Keratinocyte (primary cell): Measurements from ENCODE around the gene CTNND2. TPM values are rescaled to one million over a fixed set of nuclear protein-coding genes. Genes with fewer than 3 reads are reported as not detected.

Source experiments
- DNase-seq: peaks from one replicate; pipeline ENCODE4 v3.0.0-alpha.2; 2011; ENCODE audit warnings: low read depth, missing footprints, low spot score
- FAIRE-seq: peaks from 2 replicates; lab custom pipeline; 2011; peaks lifted over from hg19 to GRCh38; lab: Jason Lieb, UNC
- H2AFZ ChIP-seq: 2 replicates; pipeline ENCODE4 v1.6.0; 2012; ENCODE audit warnings: low read length, control low read depth, inconsistent platforms; ENCODE audit not compliant: control insufficient read depth
- H3K27ac ChIP-seq: 2 replicates; pipeline ENCODE4 v1.5.1; 2011; ENCODE audit warnings: low read length; ENCODE audit not compliant: control insufficient read depth, insufficient read depth
- H3K27me3 ChIP-seq: 3 replicates; pipeline ENCODE4 v1.6.0; 2011; ENCODE audit warnings: low read length; ENCODE audit not compliant: control insufficient read depth, insufficient read depth; ENCODE audit errors: extremely low read depth
- H3K36me3 ChIP-seq, 2 experiments: 2 replicates in 1 of 2; 3 replicates in 1 of 2; pipeline ENCODE4 v1.5.1; 2011; ENCODE audit warnings: low read length in 2 of 2, mild to moderate bottlenecking in 1 of 2; ENCODE audit not compliant: control insufficient read depth in 2 of 2, insufficient read depth in 2 of 2; ENCODE audit errors: extremely low read depth in 1 of 2
- H3K4me1 ChIP-seq: 3 replicates; pipeline ENCODE4 v1.5.1; 2011; ENCODE audit warnings: low read length; ENCODE audit not compliant: control insufficient read depth, insufficient read depth; ENCODE audit errors: extremely low read depth
- H3K4me2 ChIP-seq: 3 replicates; pipeline ENCODE4 v1.6.0; 2011; ENCODE audit warnings: low read depth, low read length; ENCODE audit not compliant: control insufficient read depth, insufficient read depth; ENCODE audit errors: extremely low read depth
- H3K4me3 ChIP-seq, 3 experiments: fragments of 200-600 bp in 1 of 3; sonication (generic) in 1 of 3; 2 replicates in 2 of 3; 3 replicates in 1 of 3; pipeline ENCODE4 v1.5.1; 2011 to 2016; ENCODE audit warnings: low read length in 3 of 3, mild to moderate bottlenecking in 3 of 3, control low read depth in 2 of 3, inconsistent platforms in 1 of 3, low read depth in 1 of 3, mixed read lengths in 1 of 3, mixed run types in 1 of 3, moderate library complexity in 1 of 3; ENCODE audit not compliant: control insufficient read depth in 2 of 3, insufficient read depth in 2 of 3; ENCODE audit errors: extremely low read depth in 1 of 3
- H3K79me2 ChIP-seq: 2 replicates; pipeline ENCODE4 v1.6.0; 2012; ENCODE audit warnings: low read length; ENCODE audit not compliant: control insufficient read depth, insufficient read depth
- H3K9ac ChIP-seq: 3 replicates; pipeline ENCODE4 v1.6.0; 2011; ENCODE audit warnings: low read length; ENCODE audit not compliant: control insufficient read depth, insufficient read depth; ENCODE audit errors: extremely low read depth
- H3K9me1 ChIP-seq: 3 replicates; pipeline ENCODE4 v1.6.0; 2011; ENCODE audit warnings: low read length; ENCODE audit not compliant: control insufficient read depth, insufficient read depth; ENCODE audit errors: extremely low read depth
- H3K9me3 ChIP-seq: 2 replicates; pipeline ENCODE4 v1.5.1; 2012; ENCODE audit warnings: low read depth, low read length; ENCODE audit not compliant: control insufficient read depth
- H4K20me1 ChIP-seq: 3 replicates; pipeline ENCODE4 v1.6.0; 2011; ENCODE audit warnings: low read length; ENCODE audit not compliant: control insufficient read depth, insufficient read depth; ENCODE audit errors: extremely low read depth
- EZH2 ChIP-seq: IDR thresholded peaks from one replicate; pipeline ENCODE4 v1.6.1; 2012; ENCODE audit warnings: inconsistent platforms, mild to moderate bottlenecking, low read length, moderate library complexity
- dilution Hi-C: fragments of 300-500 bp; cut with MboI; formaldehyde crosslinking; loops from one replicate; pipeline ENCODE4 v1.7.0; 2020; ENCODE audit warnings: low sequenced_read_pairs; ENCODE audit not compliant: extremely low pct_ligation_motif_present
- polyA plus RNA-seq, 5 experiments: library from polyadenylated mRNA; depleted of rRNA in 3 of 5; stranded (reverse) in 3 of 5; stranded (forward) in 1 of 5; unstranded in 1 of 5; fragments of >200 nt; gene quantifications; 1 replicate in 1 of 5; 2 replicates in 3 of 5; 3 replicates in 1 of 5; pipeline versions ENCODE4 v1.2.1 to v1.2.3, GENCODE V29; 2011 to 2012; ENCODE audit warnings: missing spikeins in 2 of 5, low read depth in 1 of 5, low replicate concordance in 1 of 5
- TF ChIP-seq, protein P1 (sequence below), 3 experiments: IDR thresholded peaks in 1 of 3; conservative IDR thresholded peaks in 1 of 3; optimal IDR thresholded peaks in 1 of 3; 2 replicates in 2 of 3; 3 replicates in 1 of 3; pipeline versions ENCODE3 to v1.5.1; 2011; ENCODE audit warnings: low read length in 3 of 3, mild to moderate bottlenecking in 3 of 3, moderate library complexity in 2 of 3, control low read depth in 1 of 3, inconsistent platforms in 1 of 3; ENCODE audit not compliant: insufficient read depth in 2 of 3; ENCODE audit errors: extremely low read depth in 1 of 3

Gene CTNND2
- polyA plus RNA-seq, 1 donor (not counting 4 experiments of a cell fraction or from before 2014, with no cell fraction given): not detected

DNA sequence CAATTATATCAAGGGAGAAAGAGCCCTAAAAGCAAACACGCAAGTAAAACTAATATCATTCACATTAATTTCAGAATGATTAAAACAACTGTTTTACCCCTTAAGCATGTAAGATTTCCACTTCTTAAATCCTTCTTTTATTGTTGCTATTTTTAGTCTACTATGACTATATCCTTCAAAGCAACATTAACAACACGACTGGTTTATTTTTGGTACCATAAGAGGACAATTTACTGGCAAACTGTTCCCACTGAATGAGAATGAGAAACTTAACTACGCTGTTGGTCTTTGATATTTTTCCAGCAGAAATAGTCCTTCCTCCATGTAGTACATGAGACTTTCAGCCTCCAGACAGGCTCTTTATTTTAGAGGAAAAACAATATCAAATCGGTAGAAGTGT is 281.5 kb downstream of the CTNND2 start:
- H3K4me1 ChIP-seq: no peaks in the 10 kb centered on the region
- H3K36me3 ChIP-seq: no peaks in the 10 kb centered on the region
- H2AFZ ChIP-seq: no peak overlapping the region
- DNase-seq (no peak), FAIRE-seq (no peak)
- no peaks in the 10 kb centered on the region for H3K9me1 ChIP-seq
- H3K9ac ChIP-seq: no peak overlapping the region
- H3K4me2 ChIP-seq: no peak overlapping the region
- no peak overlapping the region for H3K27ac ChIP-seq
- no peak for TF ChIP-seq EZH2
- TF ChIP-seq, protein P1, sequence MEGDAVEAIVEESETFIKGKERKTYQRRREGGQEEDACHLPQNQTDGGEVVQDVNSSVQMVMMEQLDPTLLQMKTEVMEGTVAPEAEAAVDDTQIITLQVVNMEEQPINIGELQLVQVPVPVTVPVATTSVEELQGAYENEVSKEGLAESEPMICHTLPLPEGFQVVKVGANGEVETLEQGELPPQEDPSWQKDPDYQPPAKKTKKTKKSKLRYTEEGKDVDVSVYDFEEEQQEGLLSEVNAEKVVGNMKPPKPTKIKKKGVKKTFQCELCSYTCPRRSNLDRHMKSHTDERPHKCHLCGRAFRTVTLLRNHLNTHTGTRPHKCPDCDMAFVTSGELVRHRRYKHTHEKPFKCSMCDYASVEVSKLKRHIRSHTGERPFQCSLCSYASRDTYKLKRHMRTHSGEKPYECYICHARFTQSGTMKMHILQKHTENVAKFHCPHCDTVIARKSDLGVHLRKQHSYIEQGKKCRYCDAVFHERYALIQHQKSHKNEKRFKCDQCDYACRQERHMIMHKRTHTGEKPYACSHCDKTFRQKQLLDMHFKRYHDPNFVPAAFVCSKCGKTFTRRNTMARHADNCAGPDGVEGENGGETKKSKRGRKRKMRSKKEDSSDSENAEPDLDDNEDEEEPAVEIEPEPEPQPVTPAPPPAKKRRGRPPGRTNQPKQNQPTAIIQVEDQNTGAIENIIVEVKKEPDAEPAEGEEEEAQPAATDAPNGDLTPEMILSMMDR (optimal IDR thresholded peaks at IDR 0.05 in 1 of 3, IDR thresholded peaks at IDR 0.05 in 1 of 3, conservative IDR thresholded peaks at IDR 0.05 in 1 of 3; ENCODE audit: extremely low read depth in 1 of 3, insufficient read depth in 2 of 3, low read length in 3 of 3): no peak
- no peaks in the 10 kb centered on the region for H4K20me1 ChIP-seq
- no peak overlapping the region for H3K4me3 ChIP-seq
- H3K9me3 ChIP-seq: no peaks in the 10 kb centered on the region
- H3K79me2 ChIP-seq: no peaks in the 10 kb centered on the region
- dilution Hi-C loops: no loop called here
- H3K27me3 ChIP-seq: no peaks in the 10 kb centered on the region

DNA sequence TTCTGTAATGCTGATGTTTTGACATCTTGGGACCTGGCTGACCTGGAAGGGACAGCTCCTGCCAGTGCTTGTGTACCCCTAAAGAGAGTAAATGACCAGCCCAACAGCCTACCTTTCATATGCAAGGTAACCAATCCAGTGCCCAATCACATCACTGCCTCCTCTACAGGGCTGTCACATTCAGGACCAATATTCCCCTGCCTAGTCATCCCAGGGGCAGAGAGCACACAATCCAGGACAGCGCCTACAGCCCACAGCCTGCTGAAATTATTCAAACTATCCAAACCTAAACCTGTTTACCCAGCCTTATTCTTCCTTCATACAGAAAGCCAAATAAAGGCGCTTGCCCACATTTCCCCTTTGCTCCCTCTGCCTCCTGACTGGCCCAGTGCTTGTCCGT is 284.1 kb downstream of the CTNND2 start:
- Histone ChIP-seq H3K79me2 (no peaks in the 10 kb centered on the region), H3K9me1 (no peaks in the 10 kb centered on the region), H3K4me1 (no peaks in the 10 kb centered on the region), H3K27ac (no peak overlapping the region), H3K27me3 (no peaks in the 10 kb centered on the region), H3K9ac (no peak overlapping the region), H3K36me3 (no peaks in the 10 kb centered on the region), H4K20me1 (no peaks in the 10 kb centered on the region), H2AFZ (no peak overlapping the region), H3K4me2 (no peak overlapping the region), H3K9me3 (no peaks in the 10 kb centered on the region), H3K4me3 (no peak overlapping the region)
- TF ChIP-seq, protein P1 (optimal IDR thresholded peaks at IDR 0.05 in 1 of 3, IDR thresholded peaks at IDR 0.05 in 1 of 3, conservative IDR thresholded peaks at IDR 0.05 in 1 of 3; ENCODE audit: extremely low read depth in 1 of 3, insufficient read depth in 2 of 3, low read length in 3 of 3): no peak
- no peak for TF ChIP-seq EZH2
- FAIRE-seq (no peak), DNase-seq (no peak)
- dilution Hi-C loops: no loop called here
